Heart right ventricle (tissue), 16 donors: ENCODE data around the gene TAB2. TPM values are rescaled to one million over a fixed set of nuclear protein-coding genes. Genes with fewer than 3 reads are reported as not detected.

Source experiments
- ATAC-seq, 8 donors: fragments of 200-7000 bp; cut with Tn5 transposase; one replicate each; pipeline ENCODE4 v1.9.1; 2020; ENCODE audit warnings: mild to moderate bottlenecking in 8 of 8, moderate library complexity in 8 of 8, moderate number of reproducible peaks in 1 of 8
- DNase-seq, 2 donors: peaks; one replicate each; pipeline ENCODE4 v3.0.0-alpha.2; 2020
- H3K27ac ChIP-seq, 10 donors: fragments of 200-600 bp; sonication (generic) in 2 of 10; one replicate each; pipeline versions ENCODE4 v1.5.0 to v1.8.0; 2020 to 2022; ENCODE audit warnings: mild to moderate bottlenecking in 3 of 10
- H3K27me3 ChIP-seq, 7 donors: fragments of 200-600 bp; one replicate each; pipeline ENCODE4 v1.8.0; 2021 to 2022; ENCODE audit warnings: mild to moderate bottlenecking in 2 of 7
- H3K36me3 ChIP-seq, 9 donors: fragments of 200-600 bp; sonication (generic) in 1 of 9; one replicate each; pipeline versions ENCODE4 v1.5.0 to v1.8.0; 2020 to 2022; ENCODE audit warnings: mild to moderate bottlenecking in 2 of 9
- H3K4me1 ChIP-seq, 9 donors: fragments of 200-600 bp; sonication (generic) in 1 of 9; one replicate each; pipeline versions ENCODE4 v1.5.0 to v1.8.0; 2020 to 2022; ENCODE audit warnings: mild to moderate bottlenecking in 4 of 9
- H3K4me3 ChIP-seq, 10 donors: fragments of 200-600 bp; sonication (generic) in 2 of 10; one replicate each; pipeline versions ENCODE4 v1.5.0 to v1.8.0; 2020 to 2022; ENCODE audit warnings: mild to moderate bottlenecking in 7 of 10, moderate library complexity in 2 of 10
- H3K9me3 ChIP-seq, 11 donors: fragments of 200-600 bp in 10 of 11; sonication (generic) in 2 of 11; one replicate each; pipeline versions ENCODE4 v1.5.0 to v1.8.0; 2013 to 2022; ENCODE audit warnings: mild to moderate bottlenecking in 2 of 11, control low read depth in 1 of 11, moderate library complexity in 1 of 11
- CTCF ChIP-seq, 9 donors: fragments of 200-600 bp; sonication (generic) in 2 of 9; IDR thresholded peaks; one replicate each; pipeline versions ENCODE4 v1.5.0 to v1.8.0; 2021 to 2022; ENCODE audit warnings: antibody characterized with exemption in 9 of 9, mild to moderate bottlenecking in 5 of 9, moderate library complexity in 1 of 9
- WGBS, 2 donors: extraction: QIAGEN DNeasy Blood & Tissue Kit; methylation state at CpG; one replicate each; pipeline ENCODE4 v1.1.7; 2013; ENCODE audit warnings: inconsistent platforms in 1 of 2; 5-methylcytosine and 5-hydroxymethylcytosine counted together
- intact Hi-C, 10 donors: fragments of 100-400 bp; cut with DNase I; formaldehyde crosslinking; loops; one replicate each; pipeline versions ENCODE4 v1.11.1 to v1.14.2; 2022
- polyA plus RNA-seq, 2 donors: library from polyadenylated mRNA; stranded (reverse); fragments of 200-250 nt; gene quantifications; one replicate each; pipeline ENCODE4 v1.2.3, GENCODE V29; 2013
- total RNA-seq, 10 donors: library from RNA; stranded (reverse); fragmentation: NEBNext Ultra II Directional in 3 of 10; extraction: Animal tissue kit (Norgen Biotek cat#: 25700) in 3 of 10; gene quantifications; one replicate each; pipeline versions ENCODE4 v1.2.1 to v1.2.4, GENCODE V29; 2021 to 2023
- donor health status: Arrhythmogenic right ventricular cardiomyopathy.
- donor health status: ischemic (EF 13 %, LVEDD 7.1; RV severe dilation, severe dysfunction).
- donor health status: healthy with polysubstance abuse.
- donor health status: DM: no; HTN: yes; CAD: no.
- donor health status: DM: no; HTN: no; CAD: no.
- donor health status: ischemic (EF 25% LVEDD 6.9; RV normal size, moderate dysfunction).
- donor health status: ischemic (EF 25% LVEDD 5.7; RV mildly dilated, moderate dysfunction).
- donor health status: healthy.
- donor health status: DM: yes; HTN: yes; CAD: no.
- donor health status: Ischemic cardiomyopathy.
- donor health status: ischemic (EF 35%, LVEDD 5.7; RV mildly dilated, moderate dysfunction).
- donor health status: nonischemic (EF 11% LVEDD 7.7; RV severe dilation, severe dysfunction).
- donor health status: DM: yes; HTN: yes; CAD: no.
- donor health status: PGD.
- donor health status: ischemic (EF 29% LVEDD 5.4; RV normal size, mild dysfunction).
- donor health status: nonischemic (EF 23%, LVEDD 6.1; RV moderate dilation, normal function).

Gene TAB2
- total and polyA plus RNA-seq, 12 donors: 13.6 to 72.5 (median 54.3) TPM

GRCh38 chr6:149400050-149400449 is 82.5 kb downstream of the TAB2 start, which contains the start of gene SUMO4:
Gene SUMO4, plus strand, starts transcription at chr6:149400262. Its CDS starts 130 bp downstream, at chr6:149400392.
- H3K4me3 ChIP-seq: no peak within 1 kb of the TSS
- ATAC-seq: no peak
- peaks cover 0 to 3% (median 0%) of the 10 kb centered on the region in 9 donors for H3K4me1 ChIP-seq
- no peak for DNase-seq
- no peaks in the 10 kb centered on the region for H3K9me3 ChIP-seq
- no peak for TF ChIP-seq CTCF (IDR thresholded peaks at IDR 0.05)
- intact Hi-C loops: loop anchor here in 2 of 10 donors (10.0 kb wide), 1 partner anchor 85 kb away; the partner anchor contains the start of gene TAB2 (in 2 of the 2)
- WGBS, 2 donors: 97 to 98% methylated on average over 11 of the region's 11 CpGs
- H3K27me3 ChIP-seq: no peaks in the 10 kb centered on the region
- H3K36me3 ChIP-seq: peaks cover 0 to 87% (median 17%) of the 10 kb centered on the region in 9 donors
- no peak within 1 kb of the TSS for H3K27ac ChIP-seq

GRCh38 chr6:149403534-149403933 is 86.0 kb downstream of the TAB2 start:
- DNase-seq: no peak
- H3K4me3 ChIP-seq: no peak overlapping the region
- 99 to 100% methylated on average over 3 of the region's 3 CpGs for WGBS, 2 donors
- no peak for TF ChIP-seq CTCF (IDR thresholded peaks at IDR 0.05)
- no peaks in the 10 kb centered on the region for H3K9me3 ChIP-seq
- H3K27ac ChIP-seq: no peak overlapping the region
- H3K4me1 ChIP-seq: peaks cover 0 to 5% (median 0%) of the 10 kb centered on the region in 9 donors
- H3K27me3 ChIP-seq: no peaks in the 10 kb centered on the region
- intact Hi-C loops: loop anchor here in 2 of 10 donors (10.0 kb wide), 1 partner anchor 89 kb away; the partner anchor contains the start of gene TAB2 (in 2 of the 2)
- H3K36me3 ChIP-seq: peaks cover 0 to 84% (median 17%) of the 10 kb centered on the region in 9 donors
- ATAC-seq: no peak

GRCh38 chr6:149405823-149406765 is 88.6 kb downstream of the TAB2 start:
- Histone ChIP-seq H3K27ac (peak overlapping the region in 1 of 10 donors; percentile 3), H3K36me3 (peaks cover 0 to 83% (median 9%) of the 10 kb centered on the region in 9 donors), H3K4me3 (no peak overlapping the region), H3K9me3 (no peaks in the 10 kb centered on the region), H3K4me1 (peaks cover 0 to 20% (median 6%) of the 10 kb centered on the region in 9 donors), H3K27me3 (no peaks in the 10 kb centered on the region)
- ATAC-seq: no peak
- TF ChIP-seq CTCF (IDR thresholded peaks at IDR 0.05): no peak
- 82 to 83% methylated on average over 5 of the region's 5 CpGs for WGBS, 2 donors
- DNase-seq: no peak
- intact Hi-C loops: loop anchor here in 2 of 10 donors (10.0 kb wide), 1 partner anchor 91 kb away; the partner anchor contains the start of gene TAB2 (in 2 of the 2)

- H3K27ac ChIP-seq: peak overlapping the region in 6 of 10 donors; percentile 2 to 54 (median 38)
- H3K4me1 ChIP-seq: peaks cover 0 to 31% (median 6%) of the 10 kb centered on the region in 9 donors
- TF ChIP-seq CTCF (IDR thresholded peaks at IDR 0.05): no peak
- peaks cover 0 to 57% (median 7%) of the 10 kb centered on the region in 9 donors for H3K36me3 ChIP-seq
- intact Hi-C loops: loop anchor here in 4 of 10 donors (2.0 to 10.0 kb wide), 4 partner anchors 91 to 215 kb away; partner anchors contain the start of gene TAB2 (in 3 of the 4)
- DNase-seq (no peak), ATAC-seq (peak in 7 of 8 donors; percentile 68 to 87 (median 77))
- 67 to 81% methylated on average over 3 of the region's 3 CpGs for WGBS, 2 donors
- no peaks in the 10 kb centered on the region for H3K27me3 ChIP-seq
- no peak overlapping the region for H3K4me3 ChIP-seq
- no peaks in the 10 kb centered on the region for H3K9me3 ChIP-seq
Measured at GRCh38 chr6:149409617-149410016, 92.1 kb downstream of the TAB2 start.
